Parathyroid adenoma (tissue), 2 donors: ENCODE data around the gene HDAC4.

ENCODE experiments used
- H2AFZ ChIP-seq: fragments of 300-600 bp; sonication (generic); one replicate; pipeline ENCODE4 v1.7.0; 2017; ENCODE audit warnings: antibody characterized with exemption, mild to moderate bottlenecking
- H3K27ac ChIP-seq: fragments of 300-600 bp; sonication (generic); one replicate; pipeline ENCODE4 v1.7.0; 2017
- H3K27me3 ChIP-seq: fragments of 300-600 bp; sonication (generic); one replicate; pipeline ENCODE4 v1.7.0; 2017; ENCODE audit warnings: low read length; ENCODE audit not compliant: control insufficient read depth, insufficient read depth
- H3K36me3 ChIP-seq: fragments of 300-600 bp; sonication (generic); one replicate; pipeline ENCODE4 v1.7.0; 2017; ENCODE audit warnings: low read length; ENCODE audit not compliant: control insufficient read depth, insufficient read depth
- H3K4me1 ChIP-seq: fragments of 300-600 bp; sonication (generic); one replicate; pipeline ENCODE4 v1.7.0; 2017; ENCODE audit warnings: control low read depth
- H3K4me2 ChIP-seq: fragments of 300-600 bp; sonication (generic); one replicate; pipeline ENCODE4 v1.7.0; 2017; ENCODE audit warnings: low read length
- H3K4me3 ChIP-seq: fragments of 300-600 bp; sonication (generic); one replicate; pipeline ENCODE4 v1.7.0; 2017; ENCODE audit warnings: low read depth, low read length
- H3K79me2 ChIP-seq: fragments of 300-600 bp; sonication (generic); one replicate; pipeline ENCODE4 v1.7.0; 2017; ENCODE audit warnings: control low read depth
- H3K9ac ChIP-seq: fragments of 300-600 bp; sonication (generic); one replicate; pipeline ENCODE4 v1.7.0; 2017; ENCODE audit warnings: mild to moderate bottlenecking
- H3K9me3 ChIP-seq: fragments of 300-600 bp; sonication (generic); one replicate; pipeline ENCODE4 v1.7.0; 2017; ENCODE audit warnings: low read length; ENCODE audit not compliant: control insufficient read depth
- TF ChIP-seq, protein P1 (sequence below): fragments of 300-600 bp; sonication (generic); IDR thresholded peaks from one replicate; pipeline ENCODE4 v1.7.0; 2017; ENCODE audit warnings: antibody characterized with exemption, mild to moderate bottlenecking
- donor health status: primary hyperparathyroidism.

Gene HDAC4

DNA sequence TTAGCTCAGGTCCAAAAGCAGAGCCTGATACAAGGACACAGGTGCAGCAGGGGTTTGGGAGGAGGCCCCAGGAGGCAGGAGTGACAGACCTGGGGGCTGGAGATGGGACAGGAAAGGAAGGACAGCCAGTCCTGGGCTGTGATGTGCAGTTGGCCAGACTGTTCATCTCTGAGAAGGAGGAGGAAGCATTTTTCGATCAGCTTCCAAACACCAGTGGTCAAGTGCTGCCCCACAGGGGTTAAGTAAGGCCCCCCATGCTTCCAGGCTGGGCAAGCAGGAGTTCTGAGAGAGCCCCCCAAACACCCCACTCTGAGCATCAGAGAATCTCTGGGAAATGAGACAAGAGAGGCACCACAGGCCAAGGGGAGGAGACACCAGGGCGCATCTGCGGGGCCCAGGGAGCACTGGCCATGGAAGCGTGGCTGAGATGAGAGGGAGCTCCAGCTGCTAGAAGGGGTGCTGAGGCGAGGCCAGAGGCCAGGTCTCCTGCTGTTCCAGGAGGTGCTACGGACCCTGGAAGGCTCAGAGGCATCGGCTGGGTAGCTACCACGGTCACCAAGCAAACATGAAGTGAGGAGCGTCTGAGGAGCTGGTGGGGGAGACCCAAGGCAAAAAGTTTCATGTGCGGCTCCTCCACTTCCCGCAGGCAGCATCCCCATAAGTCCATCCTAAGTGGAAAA lies 5.6 kb upstream of the HDAC4 start:
- Histone ChIP-seq H3K36me3 (no peaks in the 10 kb centered on the region), H3K79me2 (no peaks in the 10 kb centered on the region), H3K27me3 (no peaks in the 10 kb centered on the region), H3K4me2 (no peak overlapping the region), H2AFZ (no peak overlapping the region), H3K4me1 (no peaks in the 10 kb centered on the region), H3K4me3 (no peak overlapping the region), H3K9me3 (no peaks in the 10 kb centered on the region), H3K27ac (no peak overlapping the region), H3K9ac (no peak overlapping the region)
- TF ChIP-seq, protein P1, sequence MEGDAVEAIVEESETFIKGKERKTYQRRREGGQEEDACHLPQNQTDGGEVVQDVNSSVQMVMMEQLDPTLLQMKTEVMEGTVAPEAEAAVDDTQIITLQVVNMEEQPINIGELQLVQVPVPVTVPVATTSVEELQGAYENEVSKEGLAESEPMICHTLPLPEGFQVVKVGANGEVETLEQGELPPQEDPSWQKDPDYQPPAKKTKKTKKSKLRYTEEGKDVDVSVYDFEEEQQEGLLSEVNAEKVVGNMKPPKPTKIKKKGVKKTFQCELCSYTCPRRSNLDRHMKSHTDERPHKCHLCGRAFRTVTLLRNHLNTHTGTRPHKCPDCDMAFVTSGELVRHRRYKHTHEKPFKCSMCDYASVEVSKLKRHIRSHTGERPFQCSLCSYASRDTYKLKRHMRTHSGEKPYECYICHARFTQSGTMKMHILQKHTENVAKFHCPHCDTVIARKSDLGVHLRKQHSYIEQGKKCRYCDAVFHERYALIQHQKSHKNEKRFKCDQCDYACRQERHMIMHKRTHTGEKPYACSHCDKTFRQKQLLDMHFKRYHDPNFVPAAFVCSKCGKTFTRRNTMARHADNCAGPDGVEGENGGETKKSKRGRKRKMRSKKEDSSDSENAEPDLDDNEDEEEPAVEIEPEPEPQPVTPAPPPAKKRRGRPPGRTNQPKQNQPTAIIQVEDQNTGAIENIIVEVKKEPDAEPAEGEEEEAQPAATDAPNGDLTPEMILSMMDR, result no peak

DNA sequence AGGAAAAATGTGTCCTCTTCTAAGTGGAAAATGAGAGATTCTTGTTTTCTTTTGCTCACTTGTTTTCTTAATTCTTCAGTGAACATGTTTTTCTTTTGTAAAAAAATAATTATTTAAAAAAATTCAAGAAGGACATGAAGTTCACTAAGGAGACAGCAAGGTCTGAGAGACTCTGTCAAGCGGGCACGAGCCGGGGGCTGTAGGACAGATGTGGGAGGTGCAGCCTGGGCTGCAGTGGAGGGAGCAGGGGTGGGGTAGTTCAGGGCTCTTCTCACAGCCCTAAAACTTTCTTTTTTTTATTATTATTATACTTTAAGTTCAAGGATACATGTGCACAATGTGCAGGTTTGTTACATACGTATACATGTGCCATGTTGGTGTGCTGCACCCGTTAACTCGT lies 4.3 kb upstream of the HDAC4 start:
- Histone ChIP-seq H3K36me3 (no peaks in the 10 kb centered on the region), H3K4me3 (no peak overlapping the region), H3K4me2 (no peak overlapping the region), H3K4me1 (no peaks in the 10 kb centered on the region), H3K9ac (no peak overlapping the region), H2AFZ (no peak overlapping the region), H3K27me3 (no peaks in the 10 kb centered on the region), H3K9me3 (no peaks in the 10 kb centered on the region), H3K27ac (no peak overlapping the region), H3K79me2 (no peaks in the 10 kb centered on the region)
- TF ChIP-seq, protein P1, result no peak

DNA sequence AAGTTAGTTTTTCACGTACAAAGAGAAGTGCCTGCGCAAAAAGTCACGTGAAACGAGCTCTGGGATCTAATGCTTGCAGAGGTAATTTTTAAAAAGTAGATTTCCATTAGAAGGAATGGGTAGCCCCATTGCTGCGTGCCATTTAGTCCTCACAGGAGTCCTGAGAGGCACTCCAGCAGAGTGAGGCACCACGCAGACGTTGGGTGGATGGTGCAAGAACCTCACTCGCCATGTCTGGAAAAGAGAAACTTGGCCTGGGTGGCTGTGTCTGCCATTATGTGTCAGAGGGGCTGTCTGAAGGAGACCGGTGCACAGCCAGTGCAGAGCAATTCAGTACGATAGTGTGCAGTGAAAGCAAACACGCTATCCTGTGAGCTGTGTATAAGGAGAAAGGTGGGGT lies 1.8 kb upstream of the HDAC4 start:
- H3K4me1 ChIP-seq, result no peaks in the 10 kb centered on the region
- no peak overlapping the region for H3K27ac ChIP-seq
- TF ChIP-seq, protein P1, result no peak
- H3K9ac ChIP-seq, result no peak overlapping the region
- H3K36me3 ChIP-seq, result no peaks in the 10 kb centered on the region
- H3K9me3 ChIP-seq, result no peaks in the 10 kb centered on the region
- H3K79me2 ChIP-seq, result no peaks in the 10 kb centered on the region
- no peak overlapping the region for H3K4me2 ChIP-seq
- no peak overlapping the region for H3K4me3 ChIP-seq
- no peak overlapping the region for H2AFZ ChIP-seq
- H3K27me3 ChIP-seq, result no peaks in the 10 kb centered on the region

DNA sequence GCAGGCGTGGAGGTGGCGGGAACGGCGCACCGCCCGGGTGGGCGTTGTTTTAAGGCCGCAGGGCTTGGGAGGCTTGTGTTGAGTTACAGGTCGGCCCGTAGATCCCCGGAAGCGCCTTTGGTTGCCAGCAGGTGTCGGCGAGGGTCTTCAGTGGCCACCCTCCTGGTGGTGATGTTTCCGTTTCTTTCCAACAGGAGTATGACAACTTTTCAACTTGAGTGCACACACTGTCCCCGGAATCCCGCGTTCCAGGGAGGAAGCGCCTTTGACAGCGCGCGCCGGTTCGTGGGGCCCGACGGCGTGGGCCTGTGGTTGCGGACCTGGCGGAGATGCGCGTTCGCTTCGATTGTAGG lies 1.0 kb upstream of the HDAC4 start:
- H3K4me1 ChIP-seq, result no peaks in the 10 kb centered on the region
- peak overlapping the region; percentile 88 for H3K4me2 ChIP-seq
- H3K27me3 ChIP-seq, result no peaks in the 10 kb centered on the region
- TF ChIP-seq, protein P1, result no peak
- H3K9me3 ChIP-seq, result no peaks in the 10 kb centered on the region
- peak overlapping the region; percentile 97 for H2AFZ ChIP-seq
- H3K36me3 ChIP-seq, result no peaks in the 10 kb centered on the region
- peak overlapping the region; percentile 95 for H3K4me3 ChIP-seq
- peak overlapping the region; percentile 95 for H3K9ac ChIP-seq
- peaks cover 4% of the 10 kb centered on the region for H3K79me2 ChIP-seq
- peak overlapping the region; percentile 98 for H3K27ac ChIP-seq
